HL-60 (cell line): ENCODE results near the gene DPY19L1.
"Not testable (repeated sequence)": the region's sequence is repeated elsewhere in the genome, so short reads cannot be mapped to it uniquely, and the experiment has no call there.

ENCODE experiments used
- POLR2AphosphoS5 ChIP-seq: IDR thresholded peaks from 2 replicates; pipeline ENCODE4 v1.6.1; 2012; ENCODE audit warnings: low read depth
- SPI1 ChIP-seq: IDR thresholded peaks from 2 replicates; pipeline ENCODE4 v1.6.1; 2012; ENCODE audit warnings: low read depth, mild to moderate bottlenecking, borderline replicate concordance
- TF ChIP-seq, protein P1 (sequence below): IDR thresholded peaks from one replicate; pipeline ENCODE4 v1.5.1; 2011; ENCODE audit warnings: low read length, control low read depth, inconsistent platforms; ENCODE audit not compliant: insufficient read depth
- TF ChIP-seq, protein P2 (sequence below): IDR thresholded peaks from 2 replicates; pipeline ENCODE4 v1.6.1; 2012; ENCODE audit warnings: low read depth; ENCODE audit not compliant: insufficient replicate concordance

DNA sequence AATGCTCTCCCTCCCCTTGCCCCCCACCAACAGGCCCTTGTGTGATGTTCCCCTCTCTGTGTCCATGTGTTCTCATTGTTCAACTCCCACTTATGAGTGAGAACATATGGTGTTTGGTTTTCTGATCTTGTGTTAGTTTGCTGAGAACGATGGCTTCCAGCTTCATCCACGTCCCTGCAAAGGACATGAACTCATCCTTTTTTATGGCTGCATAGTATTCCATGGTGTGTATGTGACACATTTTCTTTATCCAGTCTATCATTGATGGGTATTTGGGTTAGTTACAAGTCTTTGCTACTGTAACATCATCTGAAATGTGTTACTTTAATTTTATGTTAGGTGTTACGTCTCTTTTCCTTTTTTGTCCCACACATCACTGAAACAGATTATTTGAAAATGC is 42.2 kb upstream of the DPY19L1 start:
- TF ChIP-seq, protein P1, sequence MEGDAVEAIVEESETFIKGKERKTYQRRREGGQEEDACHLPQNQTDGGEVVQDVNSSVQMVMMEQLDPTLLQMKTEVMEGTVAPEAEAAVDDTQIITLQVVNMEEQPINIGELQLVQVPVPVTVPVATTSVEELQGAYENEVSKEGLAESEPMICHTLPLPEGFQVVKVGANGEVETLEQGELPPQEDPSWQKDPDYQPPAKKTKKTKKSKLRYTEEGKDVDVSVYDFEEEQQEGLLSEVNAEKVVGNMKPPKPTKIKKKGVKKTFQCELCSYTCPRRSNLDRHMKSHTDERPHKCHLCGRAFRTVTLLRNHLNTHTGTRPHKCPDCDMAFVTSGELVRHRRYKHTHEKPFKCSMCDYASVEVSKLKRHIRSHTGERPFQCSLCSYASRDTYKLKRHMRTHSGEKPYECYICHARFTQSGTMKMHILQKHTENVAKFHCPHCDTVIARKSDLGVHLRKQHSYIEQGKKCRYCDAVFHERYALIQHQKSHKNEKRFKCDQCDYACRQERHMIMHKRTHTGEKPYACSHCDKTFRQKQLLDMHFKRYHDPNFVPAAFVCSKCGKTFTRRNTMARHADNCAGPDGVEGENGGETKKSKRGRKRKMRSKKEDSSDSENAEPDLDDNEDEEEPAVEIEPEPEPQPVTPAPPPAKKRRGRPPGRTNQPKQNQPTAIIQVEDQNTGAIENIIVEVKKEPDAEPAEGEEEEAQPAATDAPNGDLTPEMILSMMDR = not testable (repeated sequence)
- not testable (repeated sequence) for TF ChIP-seq POLR2AphosphoS5, SPI1
- TF ChIP-seq, protein P2, sequence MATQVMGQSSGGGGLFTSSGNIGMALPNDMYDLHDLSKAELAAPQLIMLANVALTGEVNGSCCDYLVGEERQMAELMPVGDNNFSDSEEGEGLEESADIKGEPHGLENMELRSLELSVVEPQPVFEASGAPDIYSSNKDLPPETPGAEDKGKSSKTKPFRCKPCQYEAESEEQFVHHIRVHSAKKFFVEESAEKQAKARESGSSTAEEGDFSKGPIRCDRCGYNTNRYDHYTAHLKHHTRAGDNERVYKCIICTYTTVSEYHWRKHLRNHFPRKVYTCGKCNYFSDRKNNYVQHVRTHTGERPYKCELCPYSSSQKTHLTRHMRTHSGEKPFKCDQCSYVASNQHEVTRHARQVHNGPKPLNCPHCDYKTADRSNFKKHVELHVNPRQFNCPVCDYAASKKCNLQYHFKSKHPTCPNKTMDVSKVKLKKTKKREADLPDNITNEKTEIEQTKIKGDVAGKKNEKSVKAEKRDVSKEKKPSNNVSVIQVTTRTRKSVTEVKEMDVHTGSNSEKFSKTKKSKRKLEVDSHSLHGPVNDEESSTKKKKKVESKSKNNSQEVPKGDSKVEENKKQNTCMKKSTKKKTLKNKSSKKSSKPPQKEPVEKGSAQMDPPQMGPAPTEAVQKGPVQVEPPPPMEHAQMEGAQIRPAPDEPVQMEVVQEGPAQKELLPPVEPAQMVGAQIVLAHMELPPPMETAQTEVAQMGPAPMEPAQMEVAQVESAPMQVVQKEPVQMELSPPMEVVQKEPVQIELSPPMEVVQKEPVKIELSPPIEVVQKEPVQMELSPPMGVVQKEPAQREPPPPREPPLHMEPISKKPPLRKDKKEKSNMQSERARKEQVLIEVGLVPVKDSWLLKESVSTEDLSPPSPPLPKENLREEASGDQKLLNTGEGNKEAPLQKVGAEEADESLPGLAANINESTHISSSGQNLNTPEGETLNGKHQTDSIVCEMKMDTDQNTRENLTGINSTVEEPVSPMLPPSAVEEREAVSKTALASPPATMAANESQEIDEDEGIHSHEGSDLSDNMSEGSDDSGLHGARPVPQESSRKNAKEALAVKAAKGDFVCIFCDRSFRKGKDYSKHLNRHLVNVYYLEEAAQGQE = not testable (repeated sequence)
